Measurements from ENCODE around the gene PEX5L.

PEX5L gene

GRCh38 chr3:179953993-179954870 lies 82.5 kb downstream of the PEX5L start:
- TF ChIP-seq FOXP2 (optimal IDR thresholded peaks at IDR 0.05; ENCODE audit: borderline replicate concordance, extremely low read depth, extremely low read length, insufficient read depth) (no peak), REST (IDR thresholded peaks at IDR 0.05; ENCODE audit: insufficient read depth in 1 of 2, low read depth in 2 of 2, low read length in 2 of 2) (no peak), SIN3A (IDR thresholded peaks at IDR 0.05; ENCODE audit: borderline replicate concordance, insufficient read depth, low read length) (no peak), TAF1 (IDR thresholded peaks at IDR 0.05; ENCODE audit: borderline replicate concordance, insufficient read depth, low read length) (no peak), POLR2AphosphoS5 (IDR thresholded peaks at IDR 0.05; ENCODE audit: low read depth, low read length) (no peak)

- TF ChIP-seq SIN3A (IDR thresholded peaks at IDR 0.05; ENCODE audit: borderline replicate concordance, insufficient read depth, low read length) (no peak), TAF1 (IDR thresholded peaks at IDR 0.05; ENCODE audit: borderline replicate concordance, insufficient read depth, low read length) (no peak), POLR2AphosphoS5 (IDR thresholded peaks at IDR 0.05; ENCODE audit: low read depth, low read length) (no peak), REST (IDR thresholded peaks at IDR 0.05; ENCODE audit: insufficient read depth in 1 of 2, low read depth in 2 of 2, low read length in 2 of 2) (no peak), FOXP2 (optimal IDR thresholded peaks at IDR 0.05; ENCODE audit: borderline replicate concordance, extremely low read depth, extremely low read length, insufficient read depth) (no peak)
Observed at GRCh38 chr3:179950840-179951239, 85.9 kb downstream of the PEX5L start.

GRCh38 chr3:179949869-179950268 lies 86.9 kb downstream of the PEX5L start:
- TF ChIP-seq POLR2AphosphoS5 (IDR thresholded peaks at IDR 0.05; ENCODE audit: low read depth, low read length) (no peak), TAF1 (IDR thresholded peaks at IDR 0.05; ENCODE audit: borderline replicate concordance, insufficient read depth, low read length) (no peak), FOXP2 (optimal IDR thresholded peaks at IDR 0.05; ENCODE audit: borderline replicate concordance, extremely low read depth, extremely low read length, insufficient read depth) (no peak), REST (IDR thresholded peaks at IDR 0.05; ENCODE audit: insufficient read depth in 1 of 2, low read depth in 2 of 2, low read length in 2 of 2) (no peak), SIN3A (IDR thresholded peaks at IDR 0.05; ENCODE audit: borderline replicate concordance, insufficient read depth, low read length) (no peak)

- no peak for TF ChIP-seq REST (IDR thresholded peaks at IDR 0.05; ENCODE audit: insufficient read depth in 1 of 2, low read depth in 2 of 2, low read length in 2 of 2)
- TF ChIP-seq FOXP2 (optimal IDR thresholded peaks at IDR 0.05; ENCODE audit: borderline replicate concordance, extremely low read depth, extremely low read length, insufficient read depth): no peak
- no peak for TF ChIP-seq SIN3A (IDR thresholded peaks at IDR 0.05; ENCODE audit: borderline replicate concordance, insufficient read depth, low read length)
- no peak for TF ChIP-seq POLR2AphosphoS5 (IDR thresholded peaks at IDR 0.05; ENCODE audit: low read depth, low read length)
- no peak for TF ChIP-seq TAF1 (IDR thresholded peaks at IDR 0.05; ENCODE audit: borderline replicate concordance, insufficient read depth, low read length)
Observed at GRCh38 chr3:179949412-179949811, 87.3 kb downstream of the PEX5L start.

Data from PFSK-1 (cell line).